GM19452 (cell line): ENCODE measurements around the gene STAC2.
"Not testable (repeated sequence)": the region's sequence is repeated elsewhere in the genome, so short reads cannot be mapped to it uniquely, and the experiment has no call there.

Experiments used
- ATAC-seq: cut with Tn5 transposase; IDR thresholded peaks from one replicate; pipeline ENCODE4 v1.9.1; 2021; ENCODE audit not compliant: unreplicated experiment

STAC2 gene

GRCh38 chr17:39225308-39225958, at the start of gene STAC2:
Gene STAC2 (minus strand): TSS chr17:39225945. CDS start chr17:39225502, 443 bp downstream.
- ATAC-seq: no peak

GRCh38 chr17:39271546-39271945, 45.8 kb upstream of the STAC2 start:
- no peak for ATAC-seq

GRCh38 chr17:39270923-39271322, 45.2 kb upstream of the STAC2 start:
- no peak for ATAC-seq

- ATAC-seq: no peak
Observed at GRCh38 chr17:39264119-39264518, 38.4 kb upstream of the STAC2 start.

GRCh38 chr17:39261286-39261685, 35.5 kb upstream of the STAC2 start:
- no peak for ATAC-seq

- ATAC-seq: no peak
Observed at GRCh38 chr17:39252788-39253460, 27.2 kb upstream of the STAC2 start.

GRCh38 chr17:39251997-39252396, 26.3 kb upstream of the STAC2 start:
- ATAC-seq: no peak

- ATAC-seq: not testable (repeated sequence)
Observed at GRCh38 chr17:39250076-39250475, 24.3 kb upstream of the STAC2 start.

GRCh38 chr17:39246274-39246673, 20.5 kb upstream of the STAC2 start:
- no peak for ATAC-seq

- no peak for ATAC-seq
Observed at GRCh38 chr17:39244600-39245570, 19.1 kb upstream of the STAC2 start.

- no peak for ATAC-seq
Observed at GRCh38 chr17:39244016-39244599, 18.4 kb upstream of the STAC2 start.

GRCh38 chr17:39243155-39243554, 17.4 kb upstream of the STAC2 start:
- ATAC-seq: no peak

GRCh38 chr17:39240631-39241030, 14.9 kb upstream of the STAC2 start:
- no peak for ATAC-seq

GRCh38 chr17:39239640-39240314, 14.0 kb upstream of the STAC2 start:
- ATAC-seq: no peak

- no peak for ATAC-seq
Observed at GRCh38 chr17:39238311-39238972, 12.7 kb upstream of the STAC2 start.

GRCh38 chr17:39237586-39237985, 11.8 kb upstream of the STAC2 start:
- ATAC-seq: no peak

- ATAC-seq: no peak
Observed at GRCh38 chr17:39236981-39237441, 11.3 kb upstream of the STAC2 start.

GRCh38 chr17:39236450-39236927, 10.7 kb upstream of the STAC2 start:
- no peak for ATAC-seq

GRCh38 chr17:39235555-39236449, 10.1 kb upstream of the STAC2 start:
- ATAC-seq: no peak
